Activated CD8-positive, alpha-beta T cell treated with anti-CD3 and anti-CD28 coated beads for 36 hours (primary cell): ENCODE measurements around the gene DOCK3. TPM values are rescaled to one million over a fixed set of nuclear protein-coding genes. Genes with fewer than 3 reads are reported as not detected.

Experiments
- ATAC-seq: fragments of 200-7000 bp; cut with Tn5 transposase; one replicate; pipeline ENCODE4 v1.10.0; 2021; ENCODE audit warnings: mild to moderate bottlenecking, moderate library complexity
- CTCF ChIA-PET: fragments of 350-600 bp; sonication (Branson Sonifier 250); formaldehyde crosslinking; loops from one replicate; lab custom pipeline; 2021; ENCODE audit warnings: antibody characterized with exemption; lab: Charles Lee
- POLR2A ChIA-PET: fragments of 350-600 bp; sonication (Branson Sonifier 250); formaldehyde crosslinking; loops from one replicate; lab custom pipeline; 2021; ENCODE audit warnings: antibody characterized with exemption; lab: Charles Lee
- DNase-seq: peaks from one replicate; pipeline ENCODE4 v3.0.0-alpha.2; 2020
- H3K27ac Mint-ChIP-seq: one replicate; pipeline ENCODE4 v1.8.0; 2021; ENCODE audit warnings: mild to moderate bottlenecking, mixed read lengths
- H3K27me3 Mint-ChIP-seq: one replicate; pipeline ENCODE4 v1.8.0; 2021; ENCODE audit warnings: mixed read lengths
- H3K36me3 Mint-ChIP-seq: one replicate; pipeline ENCODE4 v1.8.0; 2021; ENCODE audit warnings: low read depth, mixed read lengths
- H3K4me1 Mint-ChIP-seq: one replicate; pipeline ENCODE4 v1.8.0; 2021; ENCODE audit warnings: low read depth, mixed read lengths
- H3K4me3 Mint-ChIP-seq: one replicate; pipeline ENCODE4 v1.8.0; 2021; ENCODE audit warnings: mild to moderate bottlenecking, moderate library complexity, mixed read lengths
- H3K9me3 Mint-ChIP-seq: one replicate; pipeline ENCODE4 v1.8.0; 2021; ENCODE audit warnings: mixed read lengths
- intact Hi-C: fragments of 100-400 bp; cut with micrococcal nuclease; formaldehyde crosslinking; loops from one replicate; pipeline ENCODE4 v1.10.0; 2022
- total RNA-seq, 2 experiments: library from RNA; stranded (reverse); gene quantifications; one replicate each; pipeline ENCODE4 v1.2.3, GENCODE V29; 2021
- TF ChIP-seq, protein P1 (sequence below): fragments of 200-600 bp; IDR thresholded peaks from one replicate; pipeline ENCODE4 v1.8.0; 2022; ENCODE audit warnings: antibody characterized with exemption, mild to moderate bottlenecking

Gene DOCK3
- total RNA-seq, 2 experiments from 2014 or later, result 3.6 to 4.2 TPM

GRCh38 chr3:51380601-51381332 lies 706.0 kb downstream of the DOCK3 start:
- Mint-ChIP-seq H3K4me3 (no peak overlapping the region), H3K36me3 (peaks cover 19% of the 10 kb centered on the region), H3K4me1 (peaks cover 14% of the 10 kb centered on the region), H3K27ac (no peak overlapping the region), H3K27me3 (no peaks in the 10 kb centered on the region), H3K9me3 (no peaks in the 10 kb centered on the region)
- intact Hi-C loops, result loop anchor here (10.0 kb wide), 1 partner anchor 304 kb away; no protein-coding TSS in a partner anchor
- DNase-seq, result no peak
- CTCF ChIA-PET, result interaction anchor here (0.7 to 1.5 kb wide), 2 partner anchors 12 to 409 kb away, joined by 4 read pairs; no protein-coding TSS in a partner anchor
- POLR2A ChIA-PET, result no interaction called here
- TF ChIP-seq, protein P1, sequence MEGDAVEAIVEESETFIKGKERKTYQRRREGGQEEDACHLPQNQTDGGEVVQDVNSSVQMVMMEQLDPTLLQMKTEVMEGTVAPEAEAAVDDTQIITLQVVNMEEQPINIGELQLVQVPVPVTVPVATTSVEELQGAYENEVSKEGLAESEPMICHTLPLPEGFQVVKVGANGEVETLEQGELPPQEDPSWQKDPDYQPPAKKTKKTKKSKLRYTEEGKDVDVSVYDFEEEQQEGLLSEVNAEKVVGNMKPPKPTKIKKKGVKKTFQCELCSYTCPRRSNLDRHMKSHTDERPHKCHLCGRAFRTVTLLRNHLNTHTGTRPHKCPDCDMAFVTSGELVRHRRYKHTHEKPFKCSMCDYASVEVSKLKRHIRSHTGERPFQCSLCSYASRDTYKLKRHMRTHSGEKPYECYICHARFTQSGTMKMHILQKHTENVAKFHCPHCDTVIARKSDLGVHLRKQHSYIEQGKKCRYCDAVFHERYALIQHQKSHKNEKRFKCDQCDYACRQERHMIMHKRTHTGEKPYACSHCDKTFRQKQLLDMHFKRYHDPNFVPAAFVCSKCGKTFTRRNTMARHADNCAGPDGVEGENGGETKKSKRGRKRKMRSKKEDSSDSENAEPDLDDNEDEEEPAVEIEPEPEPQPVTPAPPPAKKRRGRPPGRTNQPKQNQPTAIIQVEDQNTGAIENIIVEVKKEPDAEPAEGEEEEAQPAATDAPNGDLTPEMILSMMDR, result no peak
- ATAC-seq, result no peak

GRCh38 chr3:51381333-51381705 lies 706.6 kb downstream of the DOCK3 start:
- intact Hi-C loops, result loop anchor here (10.0 kb wide), 1 partner anchor 303 kb away; no protein-coding TSS in a partner anchor
- H3K4me1 Mint-ChIP-seq, result peaks cover 20% of the 10 kb centered on the region
- no peaks in the 10 kb centered on the region for H3K9me3 Mint-ChIP-seq
- CTCF ChIA-PET, result interaction anchor here (1.5 kb wide), 1 partner anchor 12 kb away, joined by 4 read pairs; no protein-coding TSS in a partner anchor
- no peaks in the 10 kb centered on the region for H3K27me3 Mint-ChIP-seq
- no peak for DNase-seq
- TF ChIP-seq, protein P1, result no peak
- no peak overlapping the region for H3K4me3 Mint-ChIP-seq
- POLR2A ChIA-PET, result no interaction called here
- no peak for ATAC-seq
- H3K36me3 Mint-ChIP-seq, result peaks cover 24% of the 10 kb centered on the region
- H3K27ac Mint-ChIP-seq, result no peak overlapping the region

DNA sequence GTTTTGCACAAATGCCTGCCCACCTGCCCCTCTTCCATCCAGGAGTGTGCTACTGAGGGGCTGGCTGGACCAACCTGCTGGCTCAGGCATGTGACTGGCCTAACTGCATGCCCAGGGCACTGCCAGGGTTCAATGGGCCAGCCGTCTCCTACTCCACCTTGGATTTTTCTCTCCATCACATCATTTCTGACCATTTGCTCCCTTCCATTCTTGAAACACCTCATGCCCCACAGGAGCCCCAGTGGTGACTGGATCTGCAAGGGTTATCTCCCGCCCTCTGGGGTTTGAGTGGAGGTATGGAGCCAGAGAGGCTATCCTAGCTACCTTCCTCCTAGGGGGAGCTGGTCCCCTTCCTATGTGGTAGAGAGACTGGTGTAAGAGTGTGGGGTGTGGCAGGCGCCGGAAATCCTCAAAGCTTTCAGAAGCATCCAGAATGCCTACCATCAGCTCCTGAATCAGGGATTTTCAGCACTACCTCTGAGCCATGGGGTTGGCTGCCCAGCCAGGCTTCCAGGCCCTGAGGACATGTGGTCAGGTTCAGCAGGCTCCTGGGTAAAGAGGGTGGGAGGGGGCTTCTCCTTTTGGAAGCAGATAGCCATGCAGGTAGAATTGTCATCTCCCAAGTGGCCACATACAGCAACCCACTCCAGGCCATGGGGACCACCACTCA lies 707.5 kb downstream of the DOCK3 start:
- ChIA-PET CTCF (no interaction called here), POLR2A (no interaction called here)
- Mint-ChIP-seq H3K4me1 (peaks cover 28% of the 10 kb centered on the region), H3K36me3 (peaks cover 32% of the 10 kb centered on the region), H3K9me3 (no peaks in the 10 kb centered on the region), H3K27me3 (no peaks in the 10 kb centered on the region), H3K27ac (no peak overlapping the region), H3K4me3 (no peak overlapping the region)
- TF ChIP-seq, protein P1, result no peak
- DNase-seq (no peak), ATAC-seq (no peak)
- intact Hi-C loops, result loop anchor here (10.0 kb wide), 1 partner anchor 303 kb away; no protein-coding TSS in a partner anchor

DNA sequence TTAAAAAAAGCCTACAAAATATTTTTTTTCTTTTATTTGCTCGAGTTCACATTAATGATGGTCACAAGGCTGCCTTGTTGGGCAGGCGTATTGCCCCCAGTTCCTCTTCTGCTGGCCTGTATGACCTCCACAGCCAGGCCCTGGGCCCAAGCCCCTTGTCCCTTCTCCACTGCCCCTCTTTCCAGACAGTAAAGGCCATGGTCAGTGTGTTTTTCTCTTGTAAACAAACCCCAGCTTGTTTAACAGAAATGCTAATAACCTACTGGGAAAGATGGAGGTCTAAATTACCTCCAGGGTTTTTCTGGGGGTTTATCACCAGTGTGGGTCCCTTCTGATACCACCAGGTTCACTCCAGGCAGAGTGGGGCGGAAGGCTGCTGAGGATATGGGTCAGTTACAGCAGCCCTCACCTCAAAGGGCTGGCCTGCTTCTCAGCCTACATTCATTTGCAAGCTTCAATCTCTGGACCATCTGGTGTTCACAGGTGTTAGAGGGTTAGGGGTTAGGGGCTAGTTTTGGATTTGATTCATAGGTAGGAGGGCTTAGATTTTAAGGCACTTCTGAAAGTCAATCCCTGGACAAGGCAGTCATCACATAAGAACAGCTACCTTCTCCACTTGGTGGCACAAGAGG lies 708.3 kb downstream of the DOCK3 start:
- peak overlapping the region; percentile 97 for H3K27ac Mint-ChIP-seq
- H3K9me3 Mint-ChIP-seq, result no peaks in the 10 kb centered on the region
- peaks cover 34% of the 10 kb centered on the region for H3K4me1 Mint-ChIP-seq
- CTCF ChIA-PET, result interaction anchor here (1.1 kb wide), 1 partner anchor 119 kb away, joined by 3 read pairs; no protein-coding TSS in a partner anchor
- POLR2A ChIA-PET, result interaction anchor here (0.6 to 3.2 kb wide), 3 partner anchors 116 to 767 kb away, joined by 3 to 10 read pairs (median 6); partner anchors contain the start of genes DCAF1 and MAPKAPK3
- no peak for ATAC-seq
- no peak for DNase-seq
- H3K4me3 Mint-ChIP-seq, result peak overlapping the region; percentile 88
- intact Hi-C loops, result loop anchor here (10.0 kb wide), 1 partner anchor 302 kb away; no protein-coding TSS in a partner anchor
- TF ChIP-seq, protein P1, result no peak
- no peaks in the 10 kb centered on the region for H3K27me3 Mint-ChIP-seq
- peaks cover 38% of the 10 kb centered on the region for H3K36me3 Mint-ChIP-seq
